Effector memory CD4-positive, alpha-beta T cell (primary cell): ENCODE data around the gene ZNF665.
"Not testable (repeated sequence)": the region's sequence is repeated elsewhere in the genome, so short reads cannot be mapped to it uniquely, and the experiment has no call there.

ENCODE experiments used
- DNase-seq, 3 donors: peaks; one replicate each; pipeline ENCODE4 v3.0.0-alpha.2; 2020
- H3K27ac ChIP-seq: 2 replicates; pipeline ENCODE4 v1.7.0; 2013; ENCODE audit warnings: mild to moderate bottlenecking, low read length, moderate library complexity; ENCODE audit not compliant: insufficient read depth, poor library complexity, severe bottlenecking
- H3K27me3 ChIP-seq: replicated peaks from 2 replicates; pipeline ENCODE4 v1.7.0; 2013; ENCODE audit warnings: mild to moderate bottlenecking, low read length; ENCODE audit not compliant: insufficient read depth, control insufficient read depth, poor library complexity, severe bottlenecking
- H3K36me3 ChIP-seq: 2 replicates; pipeline ENCODE4 v1.7.0; 2013; ENCODE audit warnings: mild to moderate bottlenecking, low read length, moderate library complexity; ENCODE audit not compliant: control insufficient read depth, insufficient read depth
- H3K4me1 ChIP-seq: 2 replicates; pipeline ENCODE4 v1.7.0; 2013; ENCODE audit warnings: low read length, mild to moderate bottlenecking; ENCODE audit not compliant: control insufficient read depth, insufficient read depth, poor library complexity, severe bottlenecking
- H3K4me3 ChIP-seq: 2 replicates; pipeline ENCODE4 v1.7.0; 2013; ENCODE audit warnings: low read length, low read depth, mild to moderate bottlenecking; ENCODE audit not compliant: insufficient read depth, poor library complexity, severe bottlenecking
- H3K9me3 ChIP-seq: 2 replicates; pipeline ENCODE4 v1.7.0; 2013; ENCODE audit warnings: mild to moderate bottlenecking, low read length, moderate library complexity; ENCODE audit not compliant: control insufficient read depth

ZNF665 gene

GRCh38 chr19:53126733-53127526 is 66.2 kb downstream of the ZNF665 start:
- not testable (repeated sequence) for DNase-seq

GRCh38 chr19:53123400-53123799 is 69.8 kb downstream of the ZNF665 start:
- DNase-seq = no peak
- H3K27me3 ChIP-seq = no peaks in the 10 kb centered on the region
- H3K4me3 ChIP-seq = no peak overlapping the region
- H3K4me1 ChIP-seq = no peaks in the 10 kb centered on the region
- no peaks in the 10 kb centered on the region for H3K36me3 ChIP-seq
- H3K9me3 ChIP-seq = no peaks in the 10 kb centered on the region
- no peak overlapping the region for H3K27ac ChIP-seq

More at GRCh38 chr19:53126733-53127526, 66.2 kb downstream of the ZNF665 start:
- H3K9me3 ChIP-seq, H3K4me1 ChIP-seq, H3K36me3 ChIP-seq, H3K4me3 ChIP-seq, H3K27ac ChIP-seq, H3K27me3 ChIP-seq: not testable (repeated sequence)
